IPS DF 6.9 (cell line): ENCODE data around the gene RAB44.

Experiments used
- DNase-seq: peaks from one replicate; pipeline ENCODE4 v3.0.0-alpha.2; 2013; ENCODE audit warnings: low read depth, low spot score
- H3K27ac ChIP-seq: one replicate; pipeline ENCODE4 v1.5.1; 2013; ENCODE audit warnings: low read length, control low read depth
- H3K27me3 ChIP-seq: 2 replicates; pipeline ENCODE4 v1.6.1; 2013; ENCODE audit warnings: mild to moderate bottlenecking, low read length; ENCODE audit not compliant: control insufficient read depth, insufficient read depth
- H3K36me3 ChIP-seq: 2 replicates; pipeline ENCODE4 v1.6.1; 2013; ENCODE audit warnings: low read length; ENCODE audit not compliant: control insufficient read depth, insufficient read depth
- H3K4me1 ChIP-seq: 2 replicates; pipeline ENCODE4 v1.6.1; 2013; ENCODE audit warnings: low read length; ENCODE audit not compliant: control insufficient read depth, insufficient read depth
- H3K4me3 ChIP-seq: 2 replicates; pipeline ENCODE4 v1.5.1; 2013; ENCODE audit warnings: mild to moderate bottlenecking, low read length
- H3K9me3 ChIP-seq: 2 replicates; pipeline ENCODE4 v1.6.1; 2013; ENCODE audit warnings: low read length, inconsistent platforms; ENCODE audit not compliant: control insufficient read depth, insufficient read depth
- WGBS: extraction: QIAGEN DNeasy Blood & Tissue Kit; methylation state at CpG from one replicate; pipeline ENCODE4 v1.1.7; 2013; ENCODE audit warnings: mixed read lengths, missing lambda C conversion rate; ENCODE audit not compliant: insufficient read length, insufficient coverage; 5-methylcytosine and 5-hydroxymethylcytosine counted together

Gene RAB44

GRCh38 chr6:36713846-36714245, 16.2 kb downstream of the RAB44 start:
- Histone ChIP-seq H3K4me3 (no peak overlapping the region), H3K4me1 (no peaks in the 10 kb centered on the region; the same call in 1 of the 2 replicates), H3K27me3 (no peaks in the 10 kb centered on the region), H3K27ac (no peak overlapping the region), H3K36me3 (no peaks in the 10 kb centered on the region), H3K9me3 (no peaks in the 10 kb centered on the region)
- WGBS: no CpG with 5 or more reads among the region's 8 CpGs
- no peak for DNase-seq

DNA sequence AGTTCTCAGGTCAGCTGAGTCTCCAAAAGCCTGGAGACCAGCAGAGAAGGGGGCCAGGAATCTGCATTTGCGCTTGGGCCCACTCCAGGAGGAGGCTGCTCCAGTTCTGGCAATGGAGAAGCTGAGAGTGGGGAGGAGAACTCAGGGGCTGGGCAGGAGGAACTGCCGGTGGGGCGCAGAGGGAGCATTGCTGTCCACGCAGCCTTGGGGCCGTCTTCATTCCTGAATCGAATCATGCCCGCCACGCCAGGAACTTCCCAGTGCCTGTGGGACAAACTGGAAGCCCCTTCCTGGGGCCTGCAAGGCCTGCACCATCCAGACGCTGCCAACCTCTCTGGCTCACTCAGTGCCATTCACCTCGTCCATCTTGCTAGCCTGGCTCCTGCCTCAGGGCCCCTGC, 16.9 kb downstream of the RAB44 start:
- WGBS: no CpG with 5 or more reads among the region's 10 CpGs
- Histone ChIP-seq H3K27ac (no peak overlapping the region), H3K27me3 (no peaks in the 10 kb centered on the region), H3K36me3 (no peaks in the 10 kb centered on the region), H3K4me3 (no peak overlapping the region), H3K9me3 (no peaks in the 10 kb centered on the region), H3K4me1 (no peaks in the 10 kb centered on the region; the same call in 1 of the 2 replicates)
- DNase-seq: no peak

- no CpG with 5 or more reads among the region's 7 CpGs for WGBS
- Histone ChIP-seq H3K9me3 (no peaks in the 10 kb centered on the region), H3K4me3 (no peak overlapping the region), H3K4me1 (no peaks in the 10 kb centered on the region; the same call in 1 of the 2 replicates), H3K27me3 (no peaks in the 10 kb centered on the region), H3K27ac (no peak overlapping the region), H3K36me3 (no peaks in the 10 kb centered on the region)
- no peak for DNase-seq
Measured at GRCh38 chr6:36715469-36715868, 17.8 kb downstream of the RAB44 start.

DNA sequence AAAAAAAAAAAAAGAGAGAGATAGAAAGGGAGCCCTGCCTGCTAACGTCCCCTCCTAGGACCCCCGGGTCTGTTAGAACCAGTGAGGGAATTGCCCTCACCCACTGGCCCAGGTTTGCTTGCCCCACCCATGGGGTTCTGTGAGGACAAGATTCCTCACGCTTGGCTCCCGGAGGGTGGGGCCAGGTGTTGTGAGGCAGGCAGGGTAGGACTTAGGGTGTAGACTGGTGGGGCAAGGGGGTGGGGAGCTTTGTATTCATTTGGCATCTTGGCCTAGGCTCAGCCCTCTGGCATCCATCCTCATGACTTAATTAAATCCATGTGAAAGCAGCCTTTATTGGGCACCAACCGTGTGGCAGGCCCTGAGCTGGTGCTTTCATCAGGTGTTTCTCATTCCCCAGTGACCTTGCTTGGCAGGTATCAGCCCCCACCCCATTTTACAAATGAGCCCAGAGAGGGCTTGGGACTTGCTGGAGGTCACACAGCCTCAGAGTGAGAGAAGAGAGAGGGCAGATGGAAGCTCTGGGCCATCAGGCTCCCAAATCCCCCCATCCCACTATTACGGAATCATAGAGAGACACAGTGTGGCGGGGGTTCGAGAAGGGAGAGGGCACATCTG, 19.0 kb downstream of the RAB44 start:
- Histone ChIP-seq H3K27ac (no peak overlapping the region), H3K4me3 (no peak overlapping the region), H3K27me3 (no peaks in the 10 kb centered on the region), H3K36me3 (no peaks in the 10 kb centered on the region), H3K9me3 (no peaks in the 10 kb centered on the region), H3K4me1 (no peaks in the 10 kb centered on the region; the same call in 1 of the 2 replicates)
- no peak for DNase-seq
- no CpG with 5 or more reads among the region's 8 CpGs for WGBS

DNA sequence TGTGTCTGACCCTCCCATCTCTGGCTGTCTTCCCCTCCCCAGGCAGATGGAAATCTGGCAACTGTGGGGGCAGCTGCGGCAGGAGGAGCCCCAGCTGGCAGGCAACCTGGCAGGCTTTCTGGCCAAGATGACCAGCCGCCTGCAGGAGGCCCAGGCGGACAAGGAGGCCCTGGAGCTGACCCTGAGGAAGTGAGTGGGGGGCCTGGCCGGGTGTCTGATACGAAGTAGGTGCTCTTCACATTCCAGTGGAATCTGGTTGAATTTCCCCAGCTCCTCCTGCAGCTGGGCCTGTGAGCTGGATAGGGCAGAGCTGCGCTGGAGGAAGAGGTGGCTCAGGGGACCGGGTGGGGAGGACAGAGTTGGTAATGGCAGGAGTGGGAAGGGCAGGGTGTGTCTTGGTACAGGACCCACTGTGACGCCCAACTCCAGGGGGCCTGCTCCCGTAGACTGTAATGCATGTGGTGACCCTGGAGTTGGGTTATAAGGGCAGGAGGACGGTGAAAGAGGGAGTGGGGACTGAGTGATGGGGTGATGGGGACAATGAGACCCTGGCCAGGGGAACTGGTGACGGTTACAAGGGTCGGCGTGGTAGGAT, 19.7 kb downstream of the RAB44 start:
- no peak for DNase-seq
- Histone ChIP-seq H3K36me3 (no peaks in the 10 kb centered on the region), H3K27ac (no peak overlapping the region), H3K27me3 (no peaks in the 10 kb centered on the region), H3K4me1 (no peaks in the 10 kb centered on the region; the same call in 1 of the 2 replicates), H3K4me3 (no peak overlapping the region), H3K9me3 (no peaks in the 10 kb centered on the region)
- WGBS: no CpG with 5 or more reads among the region's 13 CpGs

GRCh38 chr6:36717871-36718540, 20.4 kb downstream of the RAB44 start:
- no peak overlapping the region for H3K27ac ChIP-seq
- H3K4me1 ChIP-seq: no peaks in the 10 kb centered on the region; the same call in 1 of the 2 replicates
- H3K9me3 ChIP-seq: no peaks in the 10 kb centered on the region
- no CpG with 5 or more reads among the region's 12 CpGs for WGBS
- DNase-seq: no peak
- no peak overlapping the region for H3K4me3 ChIP-seq
- no peaks in the 10 kb centered on the region for H3K36me3 ChIP-seq
- H3K27me3 ChIP-seq: no peaks in the 10 kb centered on the region

DNA sequence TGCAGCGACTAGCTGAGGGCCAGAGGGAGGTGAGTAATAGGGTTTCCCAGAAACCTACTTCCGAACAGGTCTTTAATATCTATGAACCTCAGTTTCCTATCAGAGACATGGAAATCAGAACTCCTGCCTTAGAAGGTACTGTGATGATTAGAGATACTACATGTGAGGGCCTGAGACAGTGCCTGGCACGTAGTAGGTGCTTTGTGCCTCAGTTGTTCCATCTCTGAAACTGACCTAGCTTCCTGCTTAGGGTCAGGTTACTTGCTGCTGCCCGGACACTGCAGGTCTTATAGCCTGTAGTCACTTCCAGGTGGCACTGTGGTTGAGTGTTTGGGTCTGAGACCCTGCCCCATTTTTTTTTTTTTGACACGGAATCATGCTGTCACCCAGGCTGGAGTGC, 20.9 kb downstream of the RAB44 start:
- no peak for DNase-seq
- H3K27ac ChIP-seq: no peak overlapping the region
- H3K4me3 ChIP-seq: no peak overlapping the region
- H3K9me3 ChIP-seq: no peaks in the 10 kb centered on the region
- H3K27me3 ChIP-seq: no peaks in the 10 kb centered on the region
- WGBS: no CpG with 5 or more reads among the region's 5 CpGs
- no peaks in the 10 kb centered on the region for H3K36me3 ChIP-seq
- no peaks in the 10 kb centered on the region; the same call in 1 of the 2 replicates for H3K4me1 ChIP-seq

DNA sequence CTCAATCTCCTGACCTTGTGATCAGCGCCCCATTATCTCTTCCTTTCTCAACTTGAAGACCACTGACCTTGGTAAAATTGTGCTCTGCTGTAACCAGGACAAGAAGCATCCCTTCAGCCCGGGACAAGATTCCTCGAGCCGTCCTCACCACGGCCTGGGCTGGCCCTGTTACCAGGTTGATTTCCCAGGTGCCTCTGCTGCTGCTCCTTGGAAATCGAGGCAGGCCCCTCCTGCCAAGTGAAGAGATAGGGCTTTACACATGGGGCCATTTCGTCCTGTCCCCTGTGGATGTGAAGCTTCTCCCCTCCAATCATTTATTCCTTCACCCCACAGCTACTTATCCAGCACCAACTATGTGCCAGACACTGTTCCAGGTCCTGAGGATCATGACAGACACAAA, 21.5 kb downstream of the RAB44 start:
- Histone ChIP-seq H3K4me1 (no peaks in the 10 kb centered on the region; the same call in 1 of the 2 replicates), H3K27me3 (no peaks in the 10 kb centered on the region)
- WGBS: no CpG with 5 or more reads among the region's 7 CpGs

GRCh38 chr6:36720251-36721141, 22.9 kb downstream of the RAB44 start:
- DNase-seq: no peak
- no peaks in the 10 kb centered on the region for H3K9me3 ChIP-seq
- H3K27me3 ChIP-seq: no peaks in the 10 kb centered on the region
- H3K4me1 ChIP-seq: no peaks in the 10 kb centered on the region; the same call in 1 of the 2 replicates
- H3K36me3 ChIP-seq: no peaks in the 10 kb centered on the region
- no peak overlapping the region for H3K4me3 ChIP-seq
- no CpG with 5 or more reads among the region's 11 CpGs for WGBS
- no peak overlapping the region for H3K27ac ChIP-seq

More for the DNA sequence above, 21.5 kb downstream of the RAB44 start:
- Histone ChIP-seq H3K9me3 (no peaks in the 10 kb centered on the region), H3K36me3 (no peaks in the 10 kb centered on the region), H3K27ac (no peak overlapping the region), H3K4me3 (no peak overlapping the region)
- no peak for DNase-seq
